HepG2 (cell line): ENCODE measurements around the gene PRDM10. TPM values are rescaled to one million over a fixed set of nuclear protein-coding genes. Genes with fewer than 3 reads are reported as not detected.

ENCODE experiments used
- BCL3 ChIP-seq: sonication (generic); formaldehyde crosslinking; IDR thresholded peaks from 2 replicates; pipeline ENCODE4 v1.5.1; 2020; ENCODE audit warnings: mild to moderate bottlenecking, missing genetic modification reagents, moderate library complexity
- EZH2 ChIP-seq: conservative IDR thresholded peaks from 2 replicates; pipeline ENCODE4 v1.6.1; 2012; ENCODE audit warnings: mild to moderate bottlenecking, low read depth, low read length, moderate library complexity
- FOXA3 ChIP-seq: IDR thresholded peaks from 2 replicates; pipeline ENCODE4 v1.6.1; 2016; ENCODE audit warnings: missing genetic modification reagents, missing compliant biosample characterization
- FOXC1 ChIP-seq: sonication (generic); formaldehyde crosslinking; IDR thresholded peaks from 2 replicates; pipeline ENCODE4 v1.8.0; 2022; ENCODE audit warnings: mild to moderate bottlenecking, missing genetic modification reagents, borderline replicate concordance
- FUBP1 ChIP-seq: sonication (generic); formaldehyde crosslinking; IDR thresholded peaks from 2 replicates; pipeline ENCODE4 v1.5.1; 2020; ENCODE audit warnings: missing genetic modification reagents, mild to moderate bottlenecking, borderline replicate concordance
- IKZF4 ChIP-seq: sonication (generic); formaldehyde crosslinking; IDR thresholded peaks from 2 replicates; pipeline ENCODE4 v1.5.1; 2020; ENCODE audit warnings: borderline replicate concordance, mild to moderate bottlenecking, low read depth, missing genetic modification reagents; ENCODE audit errors: not compliant biosample characterization
- KDM5B ChIP-seq: sonication (generic); formaldehyde crosslinking; IDR thresholded peaks from 2 replicates; pipeline ENCODE4 v1.4.0; 2020; ENCODE audit warnings: missing genetic modification reagents, mild to moderate bottlenecking, borderline replicate concordance
- MLX ChIP-seq: IDR thresholded peaks from 2 replicates; pipeline ENCODE4 v1.6.1; 2016
- MXD3 ChIP-seq: IDR thresholded peaks from 2 replicates; pipeline ENCODE4 v1.6.1; 2016; ENCODE audit warnings: mild to moderate bottlenecking, missing biosample characterization, missing genetic modification reagents
- NFE2 ChIP-seq: sonication (generic); formaldehyde crosslinking; IDR thresholded peaks from 2 replicates; pipeline ENCODE4 v1.4.0; 2020; ENCODE audit warnings: missing genetic modification reagents
- RARA ChIP-seq: IDR thresholded peaks from 2 replicates; pipeline ENCODE4 v1.6.1; 2016; ENCODE audit warnings: missing genetic modification reagents, missing compliant biosample characterization
- SKI ChIP-seq: fragments of 450-650 bp; IDR thresholded peaks from one replicate; pipeline ENCODE4 v1.6.1; 2018; ENCODE audit warnings: mild to moderate bottlenecking; ENCODE audit not compliant: partially characterized antibody
- TFE3 ChIP-seq: IDR thresholded peaks from 2 replicates; pipeline ENCODE4 v1.6.1; 2016
- ZFP1 ChIP-seq: IDR thresholded peaks from 2 replicates; pipeline ENCODE4 v1.6.1; 2016
- ZNF510 ChIP-seq: sonication (generic); formaldehyde crosslinking; IDR thresholded peaks from 2 replicates; pipeline ENCODE4 v1.4.0; 2020; ENCODE audit warnings: low read depth, mild to moderate bottlenecking, missing genetic modification reagents
- ZNF557 ChIP-seq: sonication (generic); formaldehyde crosslinking; IDR thresholded peaks from 2 replicates; pipeline ENCODE4 v1.4.0; 2020; ENCODE audit warnings: missing genetic modification reagents
- ZNF674 ChIP-seq: sonication (generic); formaldehyde crosslinking; IDR thresholded peaks from 2 replicates; pipeline ENCODE4 v1.5.0; 2020; ENCODE audit warnings: low read depth, mild to moderate bottlenecking, missing genetic modification reagents
- ZNF740 ChIP-seq: sonication (generic); formaldehyde crosslinking; IDR thresholded peaks from 2 replicates; pipeline ENCODE4 v1.4.0; 2020; ENCODE audit warnings: missing genetic modification reagents
- ZNF746 ChIP-seq: sonication (generic); formaldehyde crosslinking; IDR thresholded peaks from 2 replicates; pipeline ENCODE4 v1.8.0; 2022; ENCODE audit warnings: mild to moderate bottlenecking, missing genetic modification reagents
- ZNF772 ChIP-seq: sonication (generic); formaldehyde crosslinking; IDR thresholded peaks from 2 replicates; pipeline ENCODE4 v1.5.0; 2020; ENCODE audit warnings: mild to moderate bottlenecking, missing genetic modification reagents
- ZNF850 ChIP-seq: sonication (generic); formaldehyde crosslinking; conservative IDR thresholded peaks from 2 replicates; pipeline ENCODE4 v1.9.0; 2021; ENCODE audit warnings: mild to moderate bottlenecking, missing genetic modification reagents
- polyA plus RNA-seq, 8 experiments: library from polyadenylated mRNA; depleted of rRNA in 3 of 8; stranded (reverse) in 7 of 8; unstranded in 1 of 8; fragments of >200 nt; fragmentation: Illumina TruSeq in 4 of 8; extraction: Trizol in 4 of 8; gene quantifications; 2 replicates each; pipeline versions ENCODE4 v1.2.1 to v1.2.3, GENCODE V29; 2011 to 2016; ENCODE audit warnings: low read depth in 4 of 8, missing spikeins in 1 of 8, mixed read lengths in 1 of 8; ENCODE audit not compliant: insufficient read depth in 1 of 8
- total RNA-seq, 5 experiments: library from RNA; depleted of rRNA; stranded (reverse); fragments of >200 nt; fragmentation: Illumina TruSeq; extraction: Trizol; gene quantifications; 2 replicates each; pipeline ENCODE4 v1.2.3, GENCODE V29; 2016; ENCODE audit warnings: low read depth in 1 of 5

PRDM10 gene
- total and polyA plus RNA-seq, 2 of the 13 experiments (the other 11 are each of a cell fraction or from before 2014, with no cell fraction given): 5.7 to 5.8 TPM

GRCh38 chr11:130002846-130003716, 446 bp upstream of the PRDM10 start (continued):
- TF ChIP-seq BCL3 (CRISPR knock-in tag) (peak; percentile 79; the same call in 1 of the 2 replicates), ZNF557 (0 out of 2 replicates have a peak, but pooled peaks have one; percentile 19), FOXA3 (peak; percentile 35; the same call in 1 of the 2 replicates), MLX (CRISPR knock-in tag) (peak; percentile 75; the same call in 1 of the 2 replicates), FUBP1 (CRISPR knock-in tag) (no peak), ZNF674 (CRISPR knock-in tag) (0 out of 2 replicates have a peak, but pooled peaks have one; percentile 67), ZNF850 (CRISPR knock-in tag) (no peak), MXD3 (peak; percentile 76; the same call in 1 of the 2 replicates), FOXC1 (CRISPR knock-in tag) (peak; percentile 66; the same call in 1 of the 2 replicates), ZFP1 (no peak; the same call in none of the 2 replicates), ZNF740 (CRISPR knock-in tag) (peak; percentile 44), IKZF4 (CRISPR knock-in tag) (peak; percentile 46), RARA (CRISPR knock-in tag) (peak; percentile 73), SKI (no peak), EZH2 (no peak), ZNF772 (peak; percentile 72), ZNF510 (CRISPR knock-in tag) (no peak; the same call in none of the 2 replicates), TFE3 (CRISPR knock-in tag) (no peak; the same call in 1 of the 2 replicates), ZNF746 (0 out of 2 replicates have a peak, but pooled peaks have one; percentile 8), KDM5B (peak; percentile 91), NFE2 (CRISPR knock-in tag) (no peak)
